ENCODE results near the gene TAF4.
"Not testable (repeated sequence)": the region's sequence is repeated elsewhere in the genome, so short reads cannot be mapped to it uniquely, and the experiment has no call there.

The TAF4 gene, protein sequence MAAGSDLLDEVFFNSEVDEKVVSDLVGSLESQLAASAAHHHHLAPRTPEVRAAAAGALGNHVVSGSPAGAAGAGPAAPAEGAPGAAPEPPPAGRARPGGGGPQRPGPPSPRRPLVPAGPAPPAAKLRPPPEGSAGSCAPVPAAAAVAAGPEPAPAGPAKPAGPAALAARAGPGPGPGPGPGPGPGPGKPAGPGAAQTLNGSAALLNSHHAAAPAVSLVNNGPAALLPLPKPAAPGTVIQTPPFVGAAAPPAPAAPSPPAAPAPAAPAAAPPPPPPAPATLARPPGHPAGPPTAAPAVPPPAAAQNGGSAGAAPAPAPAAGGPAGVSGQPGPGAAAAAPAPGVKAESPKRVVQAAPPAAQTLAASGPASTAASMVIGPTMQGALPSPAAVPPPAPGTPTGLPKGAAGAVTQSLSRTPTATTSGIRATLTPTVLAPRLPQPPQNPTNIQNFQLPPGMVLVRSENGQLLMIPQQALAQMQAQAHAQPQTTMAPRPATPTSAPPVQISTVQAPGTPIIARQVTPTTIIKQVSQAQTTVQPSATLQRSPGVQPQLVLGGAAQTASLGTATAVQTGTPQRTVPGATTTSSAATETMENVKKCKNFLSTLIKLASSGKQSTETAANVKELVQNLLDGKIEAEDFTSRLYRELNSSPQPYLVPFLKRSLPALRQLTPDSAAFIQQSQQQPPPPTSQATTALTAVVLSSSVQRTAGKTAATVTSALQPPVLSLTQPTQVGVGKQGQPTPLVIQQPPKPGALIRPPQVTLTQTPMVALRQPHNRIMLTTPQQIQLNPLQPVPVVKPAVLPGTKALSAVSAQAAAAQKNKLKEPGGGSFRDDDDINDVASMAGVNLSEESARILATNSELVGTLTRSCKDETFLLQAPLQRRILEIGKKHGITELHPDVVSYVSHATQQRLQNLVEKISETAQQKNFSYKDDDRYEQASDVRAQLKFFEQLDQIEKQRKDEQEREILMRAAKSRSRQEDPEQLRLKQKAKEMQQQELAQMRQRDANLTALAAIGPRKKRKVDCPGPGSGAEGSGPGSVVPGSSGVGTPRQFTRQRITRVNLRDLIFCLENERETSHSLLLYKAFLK

DNA sequence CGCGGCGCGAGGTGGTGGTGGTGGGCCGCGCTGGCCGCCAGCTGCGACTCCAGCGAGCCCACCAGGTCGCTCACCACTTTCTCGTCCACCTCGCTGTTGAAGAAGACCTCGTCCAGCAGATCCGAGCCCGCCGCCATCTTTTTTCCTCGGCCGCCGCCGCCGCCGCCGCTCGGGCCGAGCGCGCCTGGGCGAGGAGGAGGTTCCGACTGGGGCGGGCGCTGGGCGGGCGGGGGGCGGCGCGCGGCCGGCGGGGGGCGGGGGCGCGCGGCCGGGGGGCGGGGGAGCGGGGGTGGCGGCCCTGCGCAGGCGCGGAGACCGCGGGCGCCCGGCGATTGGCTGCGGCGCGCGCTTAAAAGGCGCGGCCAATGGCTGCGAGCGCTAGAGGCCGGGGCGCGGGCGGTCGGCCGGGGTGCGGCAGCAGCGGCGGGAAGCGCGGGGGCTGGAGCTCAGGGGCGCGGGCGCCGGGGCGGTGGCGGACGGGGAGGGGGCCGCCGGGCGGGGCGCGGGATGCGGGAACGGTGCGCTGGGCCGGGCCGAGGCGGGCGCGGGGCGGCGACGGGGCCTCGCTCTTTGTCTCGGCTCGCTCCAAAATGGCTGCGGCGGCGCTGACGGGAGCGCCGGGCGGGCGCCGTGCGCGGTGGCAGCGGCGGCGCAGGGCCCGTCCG is at the start of gene TAF4:
TSS of gene TAF4 (minus strand) at position 208 of the 665 bp plus-strand sequence. CDS start at position 137, 71 bp downstream.
- peak; percentile 58 for DNase-seq (ENCODE audit: low spot score)

DNA sequence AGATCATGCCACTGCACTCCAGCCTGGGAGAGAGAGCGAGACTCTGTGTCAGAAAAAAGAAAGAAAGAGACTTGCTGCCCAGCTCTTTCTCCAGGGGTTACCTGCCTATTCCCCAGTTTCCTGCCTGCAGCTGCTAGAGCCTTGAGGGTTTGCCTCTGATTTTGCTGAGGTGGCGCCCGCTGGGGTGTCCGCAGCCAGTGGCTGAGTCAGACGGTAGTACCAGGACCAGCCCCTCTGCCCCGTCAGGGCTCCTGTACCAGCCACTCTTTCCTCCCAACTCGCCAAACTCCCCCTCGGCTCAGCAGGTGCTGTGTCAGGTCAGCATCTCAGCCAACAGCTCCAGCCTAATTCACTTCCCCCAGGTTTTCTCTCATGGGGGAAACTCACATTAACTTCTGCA is 49.2 kb upstream of the TAF4 start:
- no peak for DNase-seq (ENCODE audit: low spot score)

DNA sequence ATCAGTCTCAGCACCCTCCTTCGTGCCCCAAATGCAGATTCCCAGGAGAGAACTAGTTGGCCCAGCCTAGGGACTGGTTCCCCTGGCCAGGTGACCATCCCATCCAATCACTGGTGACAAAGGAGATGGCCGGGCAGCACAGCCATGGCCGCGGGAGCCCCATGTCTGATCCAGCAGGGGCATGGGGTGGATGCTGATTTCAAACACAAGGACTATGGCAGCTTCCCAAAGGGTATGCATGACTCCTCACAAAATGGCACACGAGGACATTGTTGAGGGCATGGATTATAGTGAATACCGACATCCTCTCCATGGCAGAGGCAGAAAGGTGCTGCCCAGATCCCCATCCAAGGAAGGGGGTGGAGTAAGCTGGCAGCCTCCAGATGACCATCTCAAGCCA is 46.7 kb upstream of the TAF4 start:
- DNase-seq (ENCODE audit: low spot score), result no peak

DNA sequence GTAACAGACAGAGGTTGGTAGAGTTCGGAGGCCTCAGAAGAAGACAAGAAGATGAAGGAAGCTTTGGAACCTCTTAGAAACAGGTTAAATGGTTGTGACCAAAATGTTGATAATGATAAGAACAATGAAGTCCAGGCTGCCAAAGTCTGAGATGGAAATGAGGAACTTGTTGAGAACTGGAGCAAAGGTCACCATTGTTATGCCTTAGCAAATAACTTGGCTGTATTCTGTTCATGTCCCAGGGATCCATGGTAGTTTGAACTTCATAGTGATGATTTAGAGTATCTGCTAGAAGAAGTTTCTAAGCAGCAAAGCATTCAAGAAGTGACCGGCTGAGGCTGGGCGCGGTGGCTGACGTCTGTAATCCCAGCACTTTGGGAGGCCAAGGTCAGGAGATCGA is 45.5 kb upstream of the TAF4 start:
- no peak for DNase-seq (ENCODE audit: low spot score)

DNA sequence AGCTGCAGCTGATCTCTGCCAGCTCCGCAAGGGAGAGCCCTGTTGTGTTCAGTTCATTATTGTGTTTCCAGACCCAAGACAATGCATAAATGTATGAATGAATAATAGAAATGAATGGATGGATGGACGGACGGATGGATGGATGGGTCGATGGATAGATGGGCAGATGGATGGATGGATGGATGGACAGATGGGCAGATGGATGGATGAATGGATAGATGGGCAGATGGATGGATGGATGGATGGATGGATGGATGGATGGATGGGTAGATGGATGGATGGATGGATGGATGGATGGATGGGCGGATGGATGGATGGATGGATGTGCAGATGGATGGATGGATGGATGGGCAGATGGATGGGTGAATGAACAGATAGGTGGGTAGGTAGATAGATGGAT is 39.9 kb upstream of the TAF4 start:
- DNase-seq (ENCODE audit: low spot score), result no peak

DNA sequence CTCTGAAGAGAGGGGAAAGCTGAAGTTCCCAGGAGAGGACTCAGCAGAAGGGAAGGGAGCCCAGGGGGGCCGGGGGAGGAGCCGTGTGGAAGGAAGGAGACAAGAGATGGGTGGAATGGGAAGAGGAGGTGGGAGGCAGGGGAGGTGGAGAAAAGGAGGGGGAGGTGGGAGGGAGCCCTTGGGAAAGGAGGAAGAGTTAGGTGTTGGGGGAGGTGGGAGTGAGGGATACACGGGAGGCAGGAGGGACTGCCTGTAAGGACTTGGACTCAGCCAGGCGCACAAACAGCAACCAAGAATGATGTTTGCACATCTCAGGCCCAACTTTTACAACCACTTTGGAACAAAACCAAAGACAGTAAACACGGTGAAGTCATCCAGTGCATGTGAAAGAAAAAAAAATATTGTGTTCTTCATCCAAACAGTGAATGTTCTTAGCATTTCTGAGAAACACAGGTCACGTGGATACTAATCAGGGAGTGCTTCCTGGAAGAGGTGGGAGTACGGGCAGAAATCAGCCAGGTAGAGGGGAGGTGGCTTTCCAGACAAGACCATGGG is 39.2 kb upstream of the TAF4 start:
- no peak for DNase-seq (ENCODE audit: low spot score)

DNA sequence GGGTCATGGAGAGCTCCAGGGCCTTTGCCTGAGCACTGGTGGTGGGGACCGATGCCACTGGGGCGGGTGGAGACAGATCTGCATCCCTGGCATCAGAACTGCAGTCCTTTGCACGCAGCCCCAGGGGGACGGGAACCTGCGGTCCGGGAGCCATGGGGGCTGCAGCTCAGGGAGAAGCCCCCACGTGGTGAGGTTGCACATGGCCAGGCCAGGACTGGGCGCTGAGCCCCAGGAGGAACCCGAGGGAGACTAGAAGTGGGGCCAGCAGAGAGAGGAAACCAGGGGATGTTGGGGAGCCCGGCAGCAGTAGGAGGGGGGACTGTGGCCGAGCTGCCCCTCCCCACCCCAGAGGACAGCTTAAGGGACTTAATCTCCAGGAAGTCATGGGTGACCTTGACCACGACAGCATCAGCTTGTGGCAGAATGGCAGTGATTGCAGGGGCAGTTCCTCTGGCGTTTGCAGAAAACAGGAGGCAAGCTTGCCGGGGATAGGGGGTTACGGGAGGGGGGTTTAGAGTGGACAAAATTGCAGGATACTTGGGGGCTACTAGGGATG is 38.6 kb upstream of the TAF4 start:
- DNase-seq (ENCODE audit: low spot score), result no peak

DNA sequence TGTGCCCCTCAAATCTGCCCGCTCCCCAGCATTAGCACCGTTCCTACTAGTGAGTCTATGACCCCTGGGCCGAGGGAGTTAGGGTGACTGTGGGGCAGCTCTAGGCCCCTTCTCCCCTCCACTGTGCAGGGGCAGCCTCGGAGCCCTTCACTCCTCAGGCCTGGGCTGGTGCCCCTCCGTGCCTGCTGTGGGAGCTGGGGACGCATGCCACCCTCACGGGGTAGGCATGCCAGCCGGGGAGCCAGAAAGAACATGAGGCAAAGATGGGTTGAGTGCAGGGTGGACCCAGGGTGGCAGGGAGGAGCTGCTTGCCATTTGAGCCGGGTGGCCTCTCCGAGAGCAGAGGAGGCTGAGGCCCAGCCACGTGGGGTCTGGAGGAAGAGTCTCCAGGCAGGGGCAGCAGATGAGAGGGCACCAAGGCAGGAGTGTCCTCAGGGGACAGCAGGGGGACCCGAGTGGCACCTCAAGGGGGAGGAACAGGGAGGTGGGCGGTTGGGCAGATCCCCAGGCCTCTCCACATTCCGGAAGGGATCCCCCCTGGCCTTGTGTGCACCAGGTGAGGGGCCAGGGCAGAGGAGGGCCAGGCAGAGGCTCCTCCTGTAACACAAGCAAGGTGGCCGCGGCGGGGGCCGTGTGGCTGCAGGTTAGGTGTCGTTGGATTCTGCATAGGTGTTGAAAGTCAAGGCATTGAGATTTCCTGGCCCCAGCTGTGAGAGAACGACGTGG is 38.0 kb upstream of the TAF4 start:
- no peak for DNase-seq (ENCODE audit: low spot score)

DNA sequence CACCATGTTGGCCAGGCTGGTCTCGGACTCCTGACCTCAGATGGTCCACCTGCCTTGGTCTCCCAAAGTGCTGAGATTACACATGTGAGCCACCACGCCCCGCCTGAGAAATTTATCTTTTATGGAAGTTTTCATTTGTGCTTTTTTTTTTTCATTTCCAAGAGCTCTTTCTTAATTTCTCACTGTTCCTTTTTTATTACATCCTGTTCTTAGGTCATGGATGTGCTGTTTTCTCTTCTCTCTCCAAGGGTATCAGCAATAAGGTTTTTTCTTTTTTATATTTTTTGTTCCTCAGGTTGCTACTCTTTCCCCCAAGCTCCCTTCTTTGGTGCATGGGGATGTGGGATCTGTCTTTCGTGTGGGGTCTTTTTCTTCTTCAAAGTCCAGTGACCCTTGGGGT is 35.4 kb upstream of the TAF4 start:
- no peak for DNase-seq (ENCODE audit: low spot score)

DNA sequence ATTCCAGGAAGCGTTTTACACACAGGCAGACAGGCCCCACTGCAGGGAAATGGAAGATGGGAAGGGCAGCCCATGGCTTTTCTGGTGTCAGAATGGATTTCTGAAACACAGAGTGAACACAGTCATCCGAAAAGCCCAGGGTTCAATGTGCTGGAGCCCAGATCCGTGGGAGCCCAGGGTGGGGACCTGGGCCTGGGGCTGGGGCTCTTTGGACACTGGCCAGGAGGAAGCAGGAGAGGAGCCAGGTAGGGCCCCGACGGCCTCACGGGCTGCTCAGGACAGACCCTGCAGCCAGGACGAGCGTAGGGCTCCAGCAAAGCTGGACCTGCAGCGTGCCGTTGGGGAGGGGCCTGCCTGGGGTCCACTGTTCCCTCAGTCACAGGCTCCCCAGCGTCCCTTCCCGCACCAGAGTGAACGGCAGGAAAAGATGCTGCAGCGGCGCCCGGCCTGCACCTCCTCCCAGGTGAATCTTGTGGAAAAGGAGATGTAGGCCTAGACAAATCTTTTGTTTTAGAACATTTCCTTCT is 32.3 kb upstream of the TAF4 start:
- no peak for DNase-seq (ENCODE audit: low spot score)

DNA sequence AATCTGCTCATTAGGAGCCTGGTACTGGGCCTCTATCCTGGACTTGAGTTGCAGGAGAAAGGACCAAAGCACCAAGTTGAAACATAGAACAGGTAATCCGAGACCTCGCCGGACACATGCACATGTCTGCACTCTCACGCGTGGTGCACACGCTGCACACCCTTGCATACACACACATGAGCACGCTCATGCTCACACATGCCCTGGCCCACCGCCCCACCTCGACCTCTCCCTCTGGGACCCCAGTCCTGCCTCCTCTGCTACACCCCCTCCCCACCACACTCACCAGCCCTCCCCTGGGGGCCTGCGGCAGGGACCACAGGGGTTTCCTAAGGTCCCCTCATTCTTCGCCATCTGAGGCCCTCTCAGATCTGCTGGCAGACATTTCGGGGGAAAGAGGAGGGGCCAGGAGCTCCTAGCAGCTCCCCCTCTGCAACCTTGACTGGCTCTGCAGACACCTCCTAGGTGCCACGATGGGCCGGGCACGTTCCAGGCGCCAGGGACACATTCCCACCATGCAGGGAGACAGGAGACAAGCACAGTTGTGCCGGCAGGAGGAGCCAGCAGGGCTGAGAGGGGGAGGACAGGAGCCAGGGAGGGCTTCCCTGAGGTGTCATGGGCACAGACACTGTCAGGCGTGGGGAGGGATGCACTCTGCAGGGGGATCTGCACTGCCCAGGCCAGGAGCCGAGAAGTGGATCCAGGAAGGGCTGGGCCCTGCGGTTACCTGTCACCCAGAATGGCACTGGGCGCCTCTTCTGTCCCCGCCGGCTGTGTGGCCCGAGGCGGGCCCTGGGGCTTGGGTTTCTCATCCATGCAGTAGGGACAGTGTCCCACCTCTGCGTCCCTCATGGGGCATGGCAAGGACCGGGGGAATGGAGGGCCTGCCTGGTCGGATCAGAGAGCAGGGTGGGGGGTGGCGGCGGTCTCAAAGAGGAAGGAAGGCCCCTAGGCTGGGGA is 31.0 kb upstream of the TAF4 start:
- no peak for DNase-seq (ENCODE audit: low spot score)

DNA sequence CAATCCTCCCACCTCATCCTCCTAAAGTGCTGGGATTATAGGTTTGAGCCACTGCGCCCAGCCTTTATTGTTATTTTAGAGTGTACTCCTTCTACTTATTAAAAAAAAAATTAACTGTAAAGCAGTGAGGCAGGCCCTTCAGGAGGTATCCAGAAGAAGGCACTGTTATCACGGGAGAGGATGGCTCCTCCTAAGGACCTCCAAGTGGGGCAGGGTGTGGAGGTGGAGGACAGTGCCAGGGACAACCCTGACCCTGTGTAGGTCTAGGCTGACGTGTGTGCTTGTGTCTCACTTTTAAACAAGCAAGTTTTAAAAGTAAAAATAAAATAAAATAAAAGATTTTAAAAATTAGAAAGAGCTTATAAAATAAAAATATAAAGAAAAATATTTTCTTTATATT is 23.7 kb upstream of the TAF4 start:
- no peak for DNase-seq (ENCODE audit: low spot score)

DNA sequence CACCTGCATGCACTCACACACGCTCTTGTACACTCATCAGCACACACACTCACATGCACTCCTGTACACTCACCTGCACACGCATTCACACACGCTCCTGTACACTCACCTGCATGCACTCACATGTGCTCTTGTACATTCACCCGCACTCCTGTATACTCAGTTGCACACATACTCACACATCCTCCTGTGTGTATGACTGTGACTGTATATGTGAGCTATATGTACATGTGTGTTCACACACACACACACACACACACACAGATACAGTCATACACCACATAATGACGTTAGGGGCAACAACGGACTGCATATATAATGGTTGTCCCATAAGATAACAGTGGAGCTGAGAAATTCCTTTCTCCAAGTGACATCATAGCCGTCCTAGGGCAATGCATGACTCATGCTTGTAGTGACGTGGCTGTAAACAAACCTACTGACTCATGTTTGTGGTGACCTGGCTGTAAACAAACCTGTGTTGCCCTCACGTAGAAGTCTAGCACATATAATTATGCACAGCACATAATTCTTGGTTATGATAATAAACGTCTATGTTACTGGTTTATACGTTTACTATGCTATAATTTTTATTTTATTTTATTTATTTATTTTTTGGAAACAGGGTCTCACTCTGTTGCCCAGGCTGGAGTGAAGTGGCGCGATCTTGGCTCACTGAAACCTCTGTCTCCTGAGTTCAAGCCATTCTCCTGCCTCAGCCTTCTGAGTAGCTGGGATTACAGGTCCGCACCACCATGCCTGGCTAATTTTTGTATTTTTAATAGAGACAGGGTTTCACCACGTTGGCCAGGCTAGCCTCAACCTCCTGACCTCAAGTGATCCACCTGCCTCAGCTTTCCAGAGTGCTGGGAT is 22.8 kb upstream of the TAF4 start:
- no peak for DNase-seq (ENCODE audit: low spot score)

DNA sequence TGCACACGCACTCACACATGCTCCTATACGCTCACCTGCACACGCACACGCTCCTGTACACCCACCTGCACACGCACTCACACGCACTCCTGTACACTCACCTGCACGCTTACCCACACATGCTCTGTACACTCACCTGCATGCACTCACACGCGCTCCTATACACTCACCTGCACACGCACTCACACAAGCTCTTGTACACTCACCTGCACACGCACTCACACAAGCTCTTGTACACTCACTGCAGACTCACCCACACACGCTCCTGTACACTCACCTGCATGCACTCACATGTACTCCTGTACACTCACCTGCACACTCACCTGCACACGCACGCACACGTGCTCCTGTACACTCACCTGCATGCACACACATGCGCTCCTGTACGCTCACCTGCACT is 22.0 kb upstream of the TAF4 start:
- no peak for DNase-seq (ENCODE audit: low spot score)

DNA sequence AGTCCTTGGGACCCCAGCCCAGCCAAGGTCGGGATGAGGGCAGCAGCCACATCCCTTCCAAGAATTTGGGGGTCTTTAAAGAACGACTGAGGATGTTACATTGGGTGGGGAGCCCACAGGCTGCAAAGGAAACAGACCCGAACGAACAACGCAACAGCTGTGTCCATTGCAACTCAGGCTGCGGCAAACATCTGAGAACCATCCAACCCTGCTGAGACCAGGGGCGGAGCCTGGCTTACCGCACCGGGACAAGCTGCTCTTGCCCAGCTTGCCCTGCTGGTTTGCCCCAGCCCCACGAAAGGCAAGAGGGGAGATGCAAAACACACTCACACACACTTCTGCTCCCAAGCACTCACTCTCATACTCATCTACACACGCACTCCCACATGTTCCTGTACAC is 21.5 kb upstream of the TAF4 start:
- DNase-seq (ENCODE audit: low spot score), result no peak

DNA sequence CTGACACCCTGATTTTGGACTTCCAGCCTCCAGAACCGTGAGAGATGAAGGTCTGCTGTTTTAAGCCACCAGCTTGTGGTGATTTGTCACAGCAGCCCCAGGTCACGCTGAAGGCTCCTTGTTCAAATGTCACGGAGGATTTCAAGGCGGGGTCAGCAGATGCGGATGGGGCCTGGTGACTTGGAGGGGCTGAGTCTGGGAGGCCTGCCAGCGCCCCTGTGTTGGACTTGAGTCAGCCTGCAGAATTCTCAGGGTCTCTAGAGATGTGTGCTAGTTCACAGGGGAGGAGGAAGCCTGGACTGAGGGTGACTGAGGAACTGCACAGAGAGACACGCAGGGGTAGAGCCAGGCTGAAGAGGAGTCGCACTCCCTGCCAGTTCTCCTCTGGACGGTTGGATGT is 19.5 kb upstream of the TAF4 start:
- no peak for DNase-seq (ENCODE audit: low spot score)

DNA sequence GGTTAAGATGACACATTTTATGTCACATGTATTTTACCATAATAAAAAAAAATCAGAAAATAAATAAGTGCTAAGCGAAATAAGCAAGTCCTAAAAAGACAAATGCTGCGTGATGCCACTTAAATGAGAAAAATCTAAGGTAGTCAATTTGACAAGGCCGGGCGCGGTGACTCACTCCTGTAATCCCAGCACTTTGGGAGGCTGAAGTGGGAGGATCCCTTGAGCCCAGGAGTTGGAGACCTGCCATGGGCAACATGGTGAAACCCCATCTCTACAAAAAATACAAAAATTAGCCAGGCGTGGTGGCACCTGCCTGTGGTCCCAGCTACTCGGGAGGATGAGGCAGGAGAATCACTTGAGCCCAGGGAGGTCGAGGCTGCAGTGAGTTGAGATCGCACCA is 18.5 kb upstream of the TAF4 start:
- not testable (repeated sequence) for DNase-seq (ENCODE audit: low spot score)

DNA sequence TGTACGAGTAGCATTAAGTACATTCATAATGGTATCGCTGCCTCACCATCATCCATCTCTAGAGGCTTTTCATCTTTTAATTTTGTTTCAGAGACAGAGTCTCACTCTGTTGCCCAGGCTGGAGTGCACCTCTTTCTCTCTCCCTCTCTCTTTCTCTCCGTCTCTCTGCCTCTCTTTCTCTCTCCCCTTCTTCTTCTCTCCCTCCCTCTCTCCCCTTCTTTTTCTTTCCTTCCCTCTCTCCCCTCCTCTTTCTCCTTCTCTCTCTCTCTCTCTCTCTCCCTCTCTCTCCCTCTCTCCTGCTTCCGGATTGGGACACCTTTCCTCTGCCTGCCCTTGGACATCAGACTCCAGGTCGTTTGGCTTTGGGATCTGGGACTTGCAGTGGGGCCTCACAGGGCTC is 17.6 kb upstream of the TAF4 start:
- no peak for DNase-seq (ENCODE audit: low spot score)
